ENCODE results near the gene KANK2.
"Not testable (repeated sequence)": the region's sequence is repeated elsewhere in the genome, so short reads cannot be mapped to it uniquely, and the experiment has no call there.

DNA sequence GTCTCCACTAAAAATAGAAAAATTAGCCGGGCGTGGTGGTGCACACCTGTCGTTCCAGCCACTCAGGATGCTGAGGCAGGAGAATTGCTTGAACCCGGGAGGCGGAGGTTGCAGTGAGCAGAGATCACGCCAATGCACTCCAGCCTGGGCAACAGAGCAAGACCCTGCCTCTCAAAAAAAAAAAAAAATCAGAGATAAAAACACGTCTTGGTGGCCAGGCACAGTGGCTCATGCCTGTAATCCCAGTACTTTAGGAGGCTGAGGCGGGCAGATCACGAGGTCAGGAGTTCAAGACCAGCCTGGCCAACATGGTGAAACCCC lies 18.2 kb downstream of the KANK2 start:
- TF ChIP-seq, protein P1, sequence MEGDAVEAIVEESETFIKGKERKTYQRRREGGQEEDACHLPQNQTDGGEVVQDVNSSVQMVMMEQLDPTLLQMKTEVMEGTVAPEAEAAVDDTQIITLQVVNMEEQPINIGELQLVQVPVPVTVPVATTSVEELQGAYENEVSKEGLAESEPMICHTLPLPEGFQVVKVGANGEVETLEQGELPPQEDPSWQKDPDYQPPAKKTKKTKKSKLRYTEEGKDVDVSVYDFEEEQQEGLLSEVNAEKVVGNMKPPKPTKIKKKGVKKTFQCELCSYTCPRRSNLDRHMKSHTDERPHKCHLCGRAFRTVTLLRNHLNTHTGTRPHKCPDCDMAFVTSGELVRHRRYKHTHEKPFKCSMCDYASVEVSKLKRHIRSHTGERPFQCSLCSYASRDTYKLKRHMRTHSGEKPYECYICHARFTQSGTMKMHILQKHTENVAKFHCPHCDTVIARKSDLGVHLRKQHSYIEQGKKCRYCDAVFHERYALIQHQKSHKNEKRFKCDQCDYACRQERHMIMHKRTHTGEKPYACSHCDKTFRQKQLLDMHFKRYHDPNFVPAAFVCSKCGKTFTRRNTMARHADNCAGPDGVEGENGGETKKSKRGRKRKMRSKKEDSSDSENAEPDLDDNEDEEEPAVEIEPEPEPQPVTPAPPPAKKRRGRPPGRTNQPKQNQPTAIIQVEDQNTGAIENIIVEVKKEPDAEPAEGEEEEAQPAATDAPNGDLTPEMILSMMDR (IDR thresholded peaks at IDR 0.05): not testable (repeated sequence)
- not testable (repeated sequence) for TF ChIP-seq POLR2A (IDR thresholded peaks at IDR 0.05)

All from adrenal gland (tissue), 5 donors.